H1 (cell line): ENCODE data around the gene DIDO1. TPM values are rescaled to one million over a fixed set of nuclear protein-coding genes. Genes with fewer than 3 reads are reported as not detected.

Source experiments
- ASH2L ChIP-seq: fragments of 200-600, 300-600 bp; sonication (generic); IDR thresholded peaks from one replicate; pipeline ENCODE4 v1.7.1; 2017; ENCODE audit warnings: low read length
- KDM1A ChIP-seq: fragments of 200-600, 300-600 bp; sonication (generic); IDR thresholded peaks from 2 replicates; pipeline ENCODE4 v1.7.1; 2016; ENCODE audit warnings: mild to moderate bottlenecking, low read length, borderline replicate concordance
- MAX ChIP-seq: IDR thresholded peaks from 2 replicates; pipeline ENCODE4 v1.6.1; 2012; ENCODE audit warnings: inconsistent platforms
- RNF2 ChIP-seq: fragments of 200-900, 300-1000 bp; sonication (generic); IDR thresholded peaks from 2 replicates; pipeline ENCODE4 v1.7.1; 2016; ENCODE audit warnings: borderline replicate concordance, low read depth, mild to moderate bottlenecking, antibody characterized with exemption, low read length; ENCODE audit not compliant: poor library complexity, severe bottlenecking; ENCODE audit errors: missing control alignments
- SP1 ChIP-seq: IDR thresholded peaks from 2 replicates; pipeline ENCODE4 v1.6.1; 2011; ENCODE audit warnings: low read depth, low read length
- TAF1 ChIP-seq: IDR thresholded peaks from 2 replicates; pipeline ENCODE4 v1.6.1; 2011; ENCODE audit warnings: mild to moderate bottlenecking, low read depth, low read length
- TBP ChIP-seq: IDR thresholded peaks from 2 replicates; pipeline ENCODE4 v1.6.1; 2011; ENCODE audit warnings: low read depth, low read length, improper control_type of control experiment
- polyA plus RNA-seq, 7 experiments: library from polyadenylated mRNA; depleted of rRNA in 3 of 7; stranded (reverse) in 5 of 7; unstranded in 2 of 7; fragments of >200 nt in 5 of 7; fragments of 200-250 nt in 2 of 7; gene quantifications; 1 replicate in 5 of 7; 2 replicates in 1 of 7; 4 replicates in 1 of 7; pipeline versions ENCODE4 v1.2.1 to v1.2.3, GENCODE V29; 2011 to 2013; ENCODE audit warnings: missing spikeins in 2 of 7, mixed read lengths in 2 of 7
- total RNA-seq: library from RNA; stranded (reverse); fragmentation: NEBNext Ultra II Directional; extraction: Animal tissue kit (Norgen Biotek cat#: 25700); gene quantifications from 2 replicates; pipeline ENCODE4 v1.2.1, GENCODE V29; 2021

DIDO1 gene
- total and polyA plus RNA-seq, 2 of the 8 experiments (the other 6 are each of a cell fraction or from before 2014, with no cell fraction given): 53.6 to 82.8 TPM

- TF ChIP-seq KDM1A (no peak), RNF2 (no peak), TAF1 (no peak), ASH2L (no peak), SP1 (no peak), TBP (no peak), MAX (no peak)
Measured at GRCh38 chr20:62899633-62900051, 26.7 kb downstream of the DIDO1 start (continued).
